ENCODE data around the gene ZMIZ1. TPM values are rescaled to one million over a fixed set of nuclear protein-coding genes. Genes with fewer than 3 reads are reported as not detected.

Gene ZMIZ1
- total and polyA plus RNA-seq, 4 donors, result 3.9 to 19.1 (median 9.8) TPM

DNA sequence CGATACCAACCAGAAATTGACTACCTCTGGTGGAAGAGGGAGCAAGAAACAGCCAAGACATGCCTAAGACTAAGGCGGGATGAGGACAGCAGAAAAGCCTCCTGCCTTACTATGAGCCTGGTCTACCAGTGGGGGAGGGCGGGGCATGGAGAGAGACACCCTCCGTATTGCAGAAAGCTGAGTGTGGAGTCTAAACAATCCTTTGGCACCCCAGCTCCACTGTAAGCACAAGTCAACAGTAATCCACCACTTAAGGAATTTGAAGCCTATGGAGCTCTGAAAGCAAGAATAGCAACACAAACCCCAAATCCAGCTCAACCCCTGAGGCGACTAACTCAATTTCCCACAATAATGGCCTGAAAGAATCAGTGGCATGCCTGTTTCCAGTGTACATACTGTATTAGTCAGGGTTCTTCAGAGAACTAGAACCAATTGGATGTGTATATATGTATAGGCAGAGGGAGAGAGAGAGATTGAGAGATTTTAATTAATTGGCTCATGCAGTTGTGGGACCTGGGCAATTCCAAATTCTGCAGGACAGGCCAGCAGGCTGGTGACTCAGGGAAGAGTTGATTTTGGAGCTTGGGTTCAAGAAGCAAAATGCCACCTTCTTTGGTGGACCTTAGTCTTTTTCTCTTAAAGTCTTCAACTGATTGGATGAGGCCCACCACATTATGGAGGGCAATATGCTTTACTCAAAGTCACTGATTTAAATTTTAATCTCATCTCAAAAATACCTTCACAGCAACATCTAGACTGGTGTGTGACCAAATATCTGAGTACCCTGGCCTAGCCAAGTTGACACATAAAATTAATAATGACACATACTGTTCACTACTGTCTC is 292.0 kb downstream of the ZMIZ1 start:
- H3K4me3 ChIP-seq (ENCODE audit: low read depth in 1 of 3, low read length in 3 of 3), result no peak overlapping the region
- TF ChIP-seq SP1 (IDR thresholded peaks at IDR 0.05) (no peak), YY1 (IDR thresholded peaks at IDR 0.05) (no peak), RXRA (IDR thresholded peaks at IDR 0.05) (no peak), GABPA (IDR thresholded peaks at IDR 0.05 in 1 of 2, conservative IDR thresholded peaks at IDR 0.05 in 1 of 2) (no peak), NR2F2 (IDR thresholded peaks at IDR 0.05) (no peak), HNF4G (IDR thresholded peaks at IDR 0.05) (no peak)
- TF ChIP-seq, protein P1, sequence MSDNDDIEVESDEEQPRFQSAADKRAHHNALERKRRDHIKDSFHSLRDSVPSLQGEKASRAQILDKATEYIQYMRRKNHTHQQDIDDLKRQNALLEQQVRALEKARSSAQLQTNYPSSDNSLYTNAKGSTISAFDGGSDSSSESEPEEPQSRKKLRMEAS (IDR thresholded peaks at IDR 0.05), result no peak
- DNase-seq (ENCODE audit: low spot score), result no peak
- H3K9me3 ChIP-seq (ENCODE audit: control insufficient read depth in 4 of 4, low read length in 3 of 4), result no peaks in the 10 kb centered on the region
- H3K27ac ChIP-seq (ENCODE audit: low read depth in 1 of 2, low read length in 2 of 2), result no peak overlapping the region
- peaks cover 0 to 7% (median 1%) of the 10 kb centered on the region in 4 donors for H3K4me1 ChIP-seq (ENCODE audit: control insufficient read depth in 4 of 4, insufficient read depth in 4 of 4, low read length in 3 of 4)
- no peaks in the 10 kb centered on the region for H3K27me3 ChIP-seq (ENCODE audit: control insufficient read depth in 4 of 4, insufficient read depth in 4 of 4, low read length in 3 of 4)
- 89% methylated on average over 5 of the region's 5 CpGs for WGBS
- H3K36me3 ChIP-seq (ENCODE audit: control insufficient read depth in 4 of 4, insufficient read depth in 3 of 4, low read depth in 1 of 4, low read length in 3 of 4), result peaks cover 0 to under 1% (median 0%) of the 10 kb centered on the region in 4 donors
- no peak overlapping the region for H3K9ac ChIP-seq (ENCODE audit: low read depth in 1 of 2, low read length in 2 of 2)

DNA sequence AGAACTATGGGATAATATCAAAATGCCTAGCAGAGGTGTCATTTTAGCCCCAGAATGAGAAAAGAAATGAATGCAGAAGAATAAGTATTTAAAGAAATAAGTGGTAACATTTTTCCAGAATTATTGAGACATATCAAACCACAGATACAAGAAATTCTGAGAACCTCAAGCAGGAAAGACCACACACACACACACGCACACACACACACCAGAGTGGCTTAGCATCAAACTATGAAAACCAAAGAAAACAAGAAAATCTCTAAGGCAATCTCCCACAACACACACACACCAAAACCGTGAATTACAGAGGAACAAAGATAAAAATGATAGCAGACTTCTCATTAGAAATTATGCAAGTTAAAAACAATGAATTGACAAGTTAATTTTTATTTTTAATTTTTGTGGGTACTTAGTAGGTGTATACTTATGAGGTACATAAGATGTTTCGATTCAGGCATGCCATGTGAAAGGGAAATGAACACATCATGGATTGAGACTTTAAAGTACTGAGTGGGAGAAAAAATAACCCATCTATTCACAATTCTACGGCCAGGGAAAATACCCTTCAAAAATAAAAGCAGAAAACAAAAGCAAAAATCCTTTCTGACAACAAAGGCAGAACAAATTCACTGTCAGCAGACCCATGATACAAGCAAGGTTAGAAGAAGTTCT is 293.1 kb downstream of the ZMIZ1 start:
- WGBS, result 84% methylated on average over 4 of the region's 4 CpGs
- H3K27ac ChIP-seq (ENCODE audit: low read depth in 1 of 2, low read length in 2 of 2), result no peak overlapping the region
- H3K4me3 ChIP-seq (ENCODE audit: low read depth in 1 of 3, low read length in 3 of 3), result no peak overlapping the region
- DNase-seq (ENCODE audit: low spot score), result no peak
- H3K27me3 ChIP-seq (ENCODE audit: control insufficient read depth in 4 of 4, insufficient read depth in 4 of 4, low read length in 3 of 4), result no peaks in the 10 kb centered on the region
- H3K9me3 ChIP-seq (ENCODE audit: control insufficient read depth in 4 of 4, low read length in 3 of 4), result no peaks in the 10 kb centered on the region
- TF ChIP-seq, protein P2, sequence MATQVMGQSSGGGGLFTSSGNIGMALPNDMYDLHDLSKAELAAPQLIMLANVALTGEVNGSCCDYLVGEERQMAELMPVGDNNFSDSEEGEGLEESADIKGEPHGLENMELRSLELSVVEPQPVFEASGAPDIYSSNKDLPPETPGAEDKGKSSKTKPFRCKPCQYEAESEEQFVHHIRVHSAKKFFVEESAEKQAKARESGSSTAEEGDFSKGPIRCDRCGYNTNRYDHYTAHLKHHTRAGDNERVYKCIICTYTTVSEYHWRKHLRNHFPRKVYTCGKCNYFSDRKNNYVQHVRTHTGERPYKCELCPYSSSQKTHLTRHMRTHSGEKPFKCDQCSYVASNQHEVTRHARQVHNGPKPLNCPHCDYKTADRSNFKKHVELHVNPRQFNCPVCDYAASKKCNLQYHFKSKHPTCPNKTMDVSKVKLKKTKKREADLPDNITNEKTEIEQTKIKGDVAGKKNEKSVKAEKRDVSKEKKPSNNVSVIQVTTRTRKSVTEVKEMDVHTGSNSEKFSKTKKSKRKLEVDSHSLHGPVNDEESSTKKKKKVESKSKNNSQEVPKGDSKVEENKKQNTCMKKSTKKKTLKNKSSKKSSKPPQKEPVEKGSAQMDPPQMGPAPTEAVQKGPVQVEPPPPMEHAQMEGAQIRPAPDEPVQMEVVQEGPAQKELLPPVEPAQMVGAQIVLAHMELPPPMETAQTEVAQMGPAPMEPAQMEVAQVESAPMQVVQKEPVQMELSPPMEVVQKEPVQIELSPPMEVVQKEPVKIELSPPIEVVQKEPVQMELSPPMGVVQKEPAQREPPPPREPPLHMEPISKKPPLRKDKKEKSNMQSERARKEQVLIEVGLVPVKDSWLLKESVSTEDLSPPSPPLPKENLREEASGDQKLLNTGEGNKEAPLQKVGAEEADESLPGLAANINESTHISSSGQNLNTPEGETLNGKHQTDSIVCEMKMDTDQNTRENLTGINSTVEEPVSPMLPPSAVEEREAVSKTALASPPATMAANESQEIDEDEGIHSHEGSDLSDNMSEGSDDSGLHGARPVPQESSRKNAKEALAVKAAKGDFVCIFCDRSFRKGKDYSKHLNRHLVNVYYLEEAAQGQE (IDR thresholded peaks at IDR 0.05), result no peak
- TF ChIP-seq, protein P3, sequence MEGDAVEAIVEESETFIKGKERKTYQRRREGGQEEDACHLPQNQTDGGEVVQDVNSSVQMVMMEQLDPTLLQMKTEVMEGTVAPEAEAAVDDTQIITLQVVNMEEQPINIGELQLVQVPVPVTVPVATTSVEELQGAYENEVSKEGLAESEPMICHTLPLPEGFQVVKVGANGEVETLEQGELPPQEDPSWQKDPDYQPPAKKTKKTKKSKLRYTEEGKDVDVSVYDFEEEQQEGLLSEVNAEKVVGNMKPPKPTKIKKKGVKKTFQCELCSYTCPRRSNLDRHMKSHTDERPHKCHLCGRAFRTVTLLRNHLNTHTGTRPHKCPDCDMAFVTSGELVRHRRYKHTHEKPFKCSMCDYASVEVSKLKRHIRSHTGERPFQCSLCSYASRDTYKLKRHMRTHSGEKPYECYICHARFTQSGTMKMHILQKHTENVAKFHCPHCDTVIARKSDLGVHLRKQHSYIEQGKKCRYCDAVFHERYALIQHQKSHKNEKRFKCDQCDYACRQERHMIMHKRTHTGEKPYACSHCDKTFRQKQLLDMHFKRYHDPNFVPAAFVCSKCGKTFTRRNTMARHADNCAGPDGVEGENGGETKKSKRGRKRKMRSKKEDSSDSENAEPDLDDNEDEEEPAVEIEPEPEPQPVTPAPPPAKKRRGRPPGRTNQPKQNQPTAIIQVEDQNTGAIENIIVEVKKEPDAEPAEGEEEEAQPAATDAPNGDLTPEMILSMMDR (IDR thresholded peaks at IDR 0.05; ENCODE audit: low read depth, low read length, missing input control), result no peak
- TF ChIP-seq RAD21 (IDR thresholded peaks at IDR 0.05), result no peak
- no peak for TF ChIP-seq HNF4G (IDR thresholded peaks at IDR 0.05)
- TF ChIP-seq YY1 (IDR thresholded peaks at IDR 0.05), result no peak
- no peak for TF ChIP-seq HNF4A (conservative IDR thresholded peaks at IDR 0.05)
- TF ChIP-seq, protein P1 (IDR thresholded peaks at IDR 0.05), result no peak
- no peak for TF ChIP-seq FOXA1 (IDR thresholded peaks at IDR 0.05)
- TF ChIP-seq TAF1 (conservative IDR thresholded peaks at IDR 0.05), result no peak
- TF ChIP-seq, protein P4, sequence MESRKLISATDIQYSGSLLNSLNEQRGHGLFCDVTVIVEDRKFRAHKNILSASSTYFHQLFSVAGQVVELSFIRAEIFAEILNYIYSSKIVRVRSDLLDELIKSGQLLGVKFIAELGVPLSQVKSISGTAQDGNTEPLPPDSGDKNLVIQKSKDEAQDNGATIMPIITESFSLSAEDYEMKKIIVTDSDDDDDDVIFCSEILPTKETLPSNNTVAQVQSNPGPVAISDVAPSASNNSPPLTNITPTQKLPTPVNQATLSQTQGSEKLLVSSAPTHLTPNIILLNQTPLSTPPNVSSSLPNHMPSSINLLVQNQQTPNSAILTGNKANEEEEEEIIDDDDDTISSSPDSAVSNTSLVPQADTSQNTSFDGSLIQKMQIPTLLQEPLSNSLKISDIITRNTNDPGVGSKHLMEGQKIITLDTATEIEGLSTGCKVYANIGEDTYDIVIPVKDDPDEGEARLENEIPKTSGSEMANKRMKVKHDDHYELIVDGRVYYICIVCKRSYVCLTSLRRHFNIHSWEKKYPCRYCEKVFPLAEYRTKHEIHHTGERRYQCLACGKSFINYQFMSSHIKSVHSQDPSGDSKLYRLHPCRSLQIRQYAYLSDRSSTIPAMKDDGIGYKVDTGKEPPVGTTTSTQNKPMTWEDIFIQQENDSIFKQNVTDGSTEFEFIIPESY (IDR thresholded peaks at IDR 0.05), result no peak
- TF ChIP-seq FOXA2 (IDR thresholded peaks at IDR 0.05), result no peak
- TF ChIP-seq NR2F2 (IDR thresholded peaks at IDR 0.05), result no peak
- no peak for TF ChIP-seq EGR1 (IDR thresholded peaks at IDR 0.05; ENCODE audit: low read depth in 2 of 2)
- TF ChIP-seq JUND (IDR thresholded peaks at IDR 0.05), result no peak
- TF ChIP-seq, protein P5, sequence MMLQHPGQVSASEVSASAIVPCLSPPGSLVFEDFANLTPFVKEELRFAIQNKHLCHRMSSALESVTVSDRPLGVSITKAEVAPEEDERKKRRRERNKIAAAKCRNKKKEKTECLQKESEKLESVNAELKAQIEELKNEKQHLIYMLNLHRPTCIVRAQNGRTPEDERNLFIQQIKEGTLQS (IDR thresholded peaks at IDR 0.05), result no peak
- peaks cover 0 to 7% (median 1%) of the 10 kb centered on the region in 4 donors for H3K4me1 ChIP-seq (ENCODE audit: control insufficient read depth in 4 of 4, insufficient read depth in 4 of 4, low read length in 3 of 4)
- no peaks in the 10 kb centered on the region for H3K36me3 ChIP-seq (ENCODE audit: control insufficient read depth in 4 of 4, insufficient read depth in 3 of 4, low read depth in 1 of 4, low read length in 3 of 4)
- H3K9ac ChIP-seq (ENCODE audit: low read depth in 1 of 2, low read length in 2 of 2), result no peak overlapping the region
